ENCODE data around the gene SDK2. TPM values are rescaled to one million over a fixed set of nuclear protein-coding genes. Genes with fewer than 3 reads are reported as not detected.

SDK2 gene
- polyA plus RNA-seq, 1 of the 3 experiments (the other 2 are of a cell fraction): 0.02 TPM

DNA sequence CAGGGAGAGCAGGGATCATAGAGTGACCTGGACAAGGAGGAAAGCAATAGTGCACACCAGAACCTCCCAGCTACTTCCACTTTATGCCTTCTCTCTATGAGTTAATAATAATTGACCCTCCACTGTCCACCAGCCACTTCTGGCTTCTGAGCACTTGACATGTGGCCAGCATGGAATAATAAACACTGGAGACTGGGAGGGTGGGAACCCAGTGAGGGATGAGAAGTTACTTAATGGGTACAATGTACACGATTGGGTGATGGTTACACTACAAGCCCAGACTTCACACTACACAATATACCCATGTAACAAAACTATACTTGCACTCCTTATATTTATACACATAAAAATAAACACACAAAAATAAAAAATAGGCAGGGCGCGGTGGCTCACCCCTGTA, 343.9 kb downstream of the SDK2 start (continued):
- TF ChIP-seq FOXM1 (IDR thresholded peaks at IDR 0.05; ENCODE audit: low read depth): no peak
- no peak for TF ChIP-seq YY1 (IDR thresholded peaks at IDR 0.05; ENCODE audit: low read depth)

DNA sequence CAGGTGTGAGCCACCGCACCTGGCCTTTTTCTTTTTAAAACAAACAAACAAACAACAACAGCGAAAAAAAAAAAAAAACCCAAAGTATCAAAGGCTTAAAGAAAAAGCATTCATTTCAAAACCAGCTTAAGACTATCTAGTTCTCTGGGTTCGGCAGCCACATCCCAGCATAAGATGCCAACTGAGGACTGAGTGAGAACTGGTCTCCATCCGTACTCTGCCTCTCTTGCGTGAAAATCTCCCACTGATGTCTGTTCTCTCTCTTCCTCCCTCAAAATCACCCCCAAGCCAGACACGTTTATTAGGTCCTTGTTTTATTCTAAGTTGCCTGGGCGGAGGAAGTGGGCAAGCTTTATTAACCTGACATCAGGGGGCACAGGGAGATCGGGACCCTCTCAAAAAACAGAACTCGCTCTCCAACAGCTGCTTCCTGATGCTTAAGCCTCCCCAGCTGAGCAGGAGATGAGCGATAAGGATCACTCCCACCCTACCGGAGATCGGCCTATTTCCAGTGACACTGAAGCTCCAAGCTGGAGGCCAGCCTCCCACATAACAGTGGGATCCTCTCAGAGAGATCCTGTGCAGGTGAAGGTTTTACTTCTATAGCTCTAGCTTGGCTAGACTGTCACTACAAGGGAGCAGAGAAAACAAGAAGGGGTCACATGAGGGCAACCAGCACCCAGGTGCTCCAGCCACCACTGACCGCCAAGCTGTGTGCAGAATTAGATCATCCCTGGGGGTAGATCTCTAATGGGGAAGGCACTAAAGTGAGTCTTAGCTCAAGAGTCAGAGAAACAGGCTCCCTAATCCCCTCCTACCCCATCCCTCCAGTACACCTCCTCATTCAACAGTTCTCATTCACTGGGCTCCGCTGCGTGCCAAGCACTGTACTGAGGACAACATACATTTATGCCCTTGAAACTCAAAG, 346.0 kb downstream of the SDK2 start:
- no peaks in the 10 kb centered on the region for H3K9me3 ChIP-seq
- TF ChIP-seq EP300 (IDR thresholded peaks at IDR 0.05; ENCODE audit: borderline replicate concordance in 1 of 2, low read depth in 1 of 2, low read length in 1 of 2) (peak in 1 of 2 experiments; percentile 36; a peak in 1 of 4 replicates), MXI1 (IDR thresholded peaks at IDR 0.05; ENCODE audit: low read depth, low read length) (peak; percentile 54; the same call in 1 of the 2 replicates), RAD21 (IDR thresholded peaks at IDR 0.05; ENCODE audit: low read length) (0 out of 2 replicates have a peak, but pooled peaks have one; percentile 3), TCF12 (IDR thresholded peaks at IDR 0.05) (peak; percentile 56), NFIC (IDR thresholded peaks at IDR 0.05; ENCODE audit: borderline replicate concordance) (no peak), FOSL2 (IDR thresholded peaks at IDR 0.05; ENCODE audit: borderline replicate concordance, low read depth) (no peak), CHD2 (IDR thresholded peaks at IDR 0.05; ENCODE audit: low read length, partially characterized antibody) (peak; percentile 42), FOXJ3 (CRISPR knock-in tag; IDR thresholded peaks at IDR 0.05) (no peak), TEAD4 (IDR thresholded peaks at IDR 0.05; ENCODE audit: borderline replicate concordance, insufficient read depth) (no peak), GABPA (IDR thresholded peaks at IDR 0.05; ENCODE audit: low read depth) (no peak), RXRA (IDR thresholded peaks at IDR 0.05; ENCODE audit: borderline replicate concordance, low read depth) (peak; percentile 41; the same call in 1 of the 2 replicates), JUND (IDR thresholded peaks at IDR 0.05) (no peak), GATA2 (CRISPR knock-in tag; IDR thresholded peaks at IDR 0.05) (peak; percentile 94), RCOR1 (IDR thresholded peaks at IDR 0.05; ENCODE audit: low read length) (peak; percentile 68; the same call in 1 of the 2 replicates), RFX5 (IDR thresholded peaks at IDR 0.05; ENCODE audit: low read length) (no peak), YY1 (IDR thresholded peaks at IDR 0.05; ENCODE audit: low read depth) (no peak)
- TF ChIP-seq, protein P1, sequence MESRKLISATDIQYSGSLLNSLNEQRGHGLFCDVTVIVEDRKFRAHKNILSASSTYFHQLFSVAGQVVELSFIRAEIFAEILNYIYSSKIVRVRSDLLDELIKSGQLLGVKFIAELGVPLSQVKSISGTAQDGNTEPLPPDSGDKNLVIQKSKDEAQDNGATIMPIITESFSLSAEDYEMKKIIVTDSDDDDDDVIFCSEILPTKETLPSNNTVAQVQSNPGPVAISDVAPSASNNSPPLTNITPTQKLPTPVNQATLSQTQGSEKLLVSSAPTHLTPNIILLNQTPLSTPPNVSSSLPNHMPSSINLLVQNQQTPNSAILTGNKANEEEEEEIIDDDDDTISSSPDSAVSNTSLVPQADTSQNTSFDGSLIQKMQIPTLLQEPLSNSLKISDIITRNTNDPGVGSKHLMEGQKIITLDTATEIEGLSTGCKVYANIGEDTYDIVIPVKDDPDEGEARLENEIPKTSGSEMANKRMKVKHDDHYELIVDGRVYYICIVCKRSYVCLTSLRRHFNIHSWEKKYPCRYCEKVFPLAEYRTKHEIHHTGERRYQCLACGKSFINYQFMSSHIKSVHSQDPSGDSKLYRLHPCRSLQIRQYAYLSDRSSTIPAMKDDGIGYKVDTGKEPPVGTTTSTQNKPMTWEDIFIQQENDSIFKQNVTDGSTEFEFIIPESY (IDR thresholded peaks at IDR 0.05; ENCODE audit: borderline replicate concordance, low read depth): no peak
- TF ChIP-seq, protein P2, sequence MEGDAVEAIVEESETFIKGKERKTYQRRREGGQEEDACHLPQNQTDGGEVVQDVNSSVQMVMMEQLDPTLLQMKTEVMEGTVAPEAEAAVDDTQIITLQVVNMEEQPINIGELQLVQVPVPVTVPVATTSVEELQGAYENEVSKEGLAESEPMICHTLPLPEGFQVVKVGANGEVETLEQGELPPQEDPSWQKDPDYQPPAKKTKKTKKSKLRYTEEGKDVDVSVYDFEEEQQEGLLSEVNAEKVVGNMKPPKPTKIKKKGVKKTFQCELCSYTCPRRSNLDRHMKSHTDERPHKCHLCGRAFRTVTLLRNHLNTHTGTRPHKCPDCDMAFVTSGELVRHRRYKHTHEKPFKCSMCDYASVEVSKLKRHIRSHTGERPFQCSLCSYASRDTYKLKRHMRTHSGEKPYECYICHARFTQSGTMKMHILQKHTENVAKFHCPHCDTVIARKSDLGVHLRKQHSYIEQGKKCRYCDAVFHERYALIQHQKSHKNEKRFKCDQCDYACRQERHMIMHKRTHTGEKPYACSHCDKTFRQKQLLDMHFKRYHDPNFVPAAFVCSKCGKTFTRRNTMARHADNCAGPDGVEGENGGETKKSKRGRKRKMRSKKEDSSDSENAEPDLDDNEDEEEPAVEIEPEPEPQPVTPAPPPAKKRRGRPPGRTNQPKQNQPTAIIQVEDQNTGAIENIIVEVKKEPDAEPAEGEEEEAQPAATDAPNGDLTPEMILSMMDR (IDR thresholded peaks at IDR 0.05): no peak
- TF ChIP-seq, protein P3, sequence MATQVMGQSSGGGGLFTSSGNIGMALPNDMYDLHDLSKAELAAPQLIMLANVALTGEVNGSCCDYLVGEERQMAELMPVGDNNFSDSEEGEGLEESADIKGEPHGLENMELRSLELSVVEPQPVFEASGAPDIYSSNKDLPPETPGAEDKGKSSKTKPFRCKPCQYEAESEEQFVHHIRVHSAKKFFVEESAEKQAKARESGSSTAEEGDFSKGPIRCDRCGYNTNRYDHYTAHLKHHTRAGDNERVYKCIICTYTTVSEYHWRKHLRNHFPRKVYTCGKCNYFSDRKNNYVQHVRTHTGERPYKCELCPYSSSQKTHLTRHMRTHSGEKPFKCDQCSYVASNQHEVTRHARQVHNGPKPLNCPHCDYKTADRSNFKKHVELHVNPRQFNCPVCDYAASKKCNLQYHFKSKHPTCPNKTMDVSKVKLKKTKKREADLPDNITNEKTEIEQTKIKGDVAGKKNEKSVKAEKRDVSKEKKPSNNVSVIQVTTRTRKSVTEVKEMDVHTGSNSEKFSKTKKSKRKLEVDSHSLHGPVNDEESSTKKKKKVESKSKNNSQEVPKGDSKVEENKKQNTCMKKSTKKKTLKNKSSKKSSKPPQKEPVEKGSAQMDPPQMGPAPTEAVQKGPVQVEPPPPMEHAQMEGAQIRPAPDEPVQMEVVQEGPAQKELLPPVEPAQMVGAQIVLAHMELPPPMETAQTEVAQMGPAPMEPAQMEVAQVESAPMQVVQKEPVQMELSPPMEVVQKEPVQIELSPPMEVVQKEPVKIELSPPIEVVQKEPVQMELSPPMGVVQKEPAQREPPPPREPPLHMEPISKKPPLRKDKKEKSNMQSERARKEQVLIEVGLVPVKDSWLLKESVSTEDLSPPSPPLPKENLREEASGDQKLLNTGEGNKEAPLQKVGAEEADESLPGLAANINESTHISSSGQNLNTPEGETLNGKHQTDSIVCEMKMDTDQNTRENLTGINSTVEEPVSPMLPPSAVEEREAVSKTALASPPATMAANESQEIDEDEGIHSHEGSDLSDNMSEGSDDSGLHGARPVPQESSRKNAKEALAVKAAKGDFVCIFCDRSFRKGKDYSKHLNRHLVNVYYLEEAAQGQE (IDR thresholded peaks at IDR 0.05; ENCODE audit: low read depth, low read length): no peak
- peaks cover 42 to 46% of the 10 kb centered on the region in 2 experiments for H3K4me1 ChIP-seq (ENCODE audit: control insufficient read depth in 1 of 2, insufficient read depth in 2 of 2, low read depth in 1 of 2, low read length in 1 of 2)
- ChIA-PET CTCF (interaction anchor here (1.3 to 5.5 kb wide), 8 partner anchors 9 to 107 kb away, joined by 3 to 37 read pairs (median 7); partner anchors contain the start of gene CDC42EP4), POLR2A (interaction anchor here (1.1 to 1.9 kb wide), 5 partner anchors 9 to 20 kb away, joined by 3 to 9 read pairs (median 4); partner anchors contain the start of gene CDC42EP4)
- peaks cover 22% of the 10 kb centered on the region for H3F3A ChIP-seq (replicated peaks; ENCODE audit: insufficient read depth)
- no peak overlapping the region for H2AFZ ChIP-seq (ENCODE audit: low read depth)
- H4K20me1 ChIP-seq (ENCODE audit: insufficient read depth): peaks cover 60% of the 10 kb centered on the region
- no peaks in the 10 kb centered on the region for H3K27me3 ChIP-seq (ENCODE audit: insufficient read depth)
- H3K79me2 ChIP-seq (ENCODE audit: insufficient read depth): peaks cover 100% of the 10 kb centered on the region
- peak overlapping the region; percentile 11 to 51; a peak in 3 of 4 replicates for H3K27ac ChIP-seq (ENCODE audit: low read depth in 2 of 2, low read length in 1 of 2)
- no peaks in the 10 kb centered on the region for H3K36me3 ChIP-seq (replicated peaks in 1 of 2; ENCODE audit: control insufficient read depth in 1 of 2, insufficient read depth in 2 of 2, low read length in 1 of 2)
- H3K9ac ChIP-seq: no peak overlapping the region
- WGBS (ENCODE audit: low lambda C conversion rate): 65% methylated on average over 15 of the region's 15 CpGs
- DNase-seq: peak; percentile 73
- no peaks in the 10 kb centered on the region for H3K9me2 ChIP-seq
- no peak overlapping the region for H3K4me3 ChIP-seq (ENCODE audit: low read depth in 2 of 2, low read length in 1 of 2)
- peak overlapping the region; percentile 46 for H3K4me2 ChIP-seq
